HFF-Myc (cell line): ENCODE results near the gene TRIP13.
"Not testable (repeated sequence)": the region's sequence is repeated elsewhere in the genome, so short reads cannot be mapped to it uniquely, and the experiment has no call there.

ENCODE experiments used
- DNase-seq: peaks from one replicate; pipeline ENCODE4 v3.0.0-alpha.2; 2011; ENCODE audit warnings: low read depth; ENCODE audit errors: extremely low read depth
- H3K4me3 ChIP-seq: replicated peaks from 2 replicates; pipeline ENCODE4 v1.5.1; 2011; ENCODE audit warnings: low read depth, mild to moderate bottlenecking, control low read depth, low read length
- CTCF ChIP-seq: IDR thresholded peaks from 2 replicates; pipeline ENCODE4 v1.5.1; 2012; ENCODE audit warnings: mild to moderate bottlenecking, low read depth, low read length, control low read depth; ENCODE audit errors: missing control alignments

The TRIP13 gene

GRCh38 chr5:936149-937144, 43.8 kb downstream of the TRIP13 start:
- TF ChIP-seq CTCF, result no peak
- DNase-seq, result no peak
- H3K4me3 ChIP-seq, result no peak overlapping the region

GRCh38 chr5:937151-937924, 44.7 kb downstream of the TRIP13 start:
- H3K4me3 ChIP-seq, result no peak overlapping the region
- DNase-seq, result no peak
- no peak for TF ChIP-seq CTCF

GRCh38 chr5:939368-939767, 46.7 kb downstream of the TRIP13 start:
- no peak for TF ChIP-seq CTCF
- DNase-seq, result no peak
- no peak overlapping the region for H3K4me3 ChIP-seq

- not testable (repeated sequence) for DNase-seq, H3K4me3 ChIP-seq
These were observed 48.1 kb downstream of the TRIP13 start for GRCh38 chr5:940741-941140.

GRCh38 chr5:943201-943917, 50.7 kb downstream of the TRIP13 start:
- no peak overlapping the region for H3K4me3 ChIP-seq
- TF ChIP-seq CTCF, result no peak
- DNase-seq, result no peak

GRCh38 chr5:943918-944620, 51.4 kb downstream of the TRIP13 start:
- TF ChIP-seq CTCF, result no peak
- DNase-seq, result no peak
- H3K4me3 ChIP-seq, result no peak overlapping the region
